ENCODE measurements around the gene VIL1.

GRCh38 chr2:218429911-218430692, 11.2 kb downstream of the VIL1 start:
- TF ChIP-seq CTCF (IDR thresholded peaks at IDR 0.05), result no peak
- no peak for TF ChIP-seq POLR2A (IDR thresholded peaks at IDR 0.05)
